Spinal cord (tissue), 10 donors: Measurements from ENCODE around the gene ANP32E. TPM values are rescaled to one million over a fixed set of nuclear protein-coding genes. Genes with fewer than 3 reads are reported as not detected.
"Not testable (repeated sequence)": the region's sequence is repeated elsewhere in the genome, so short reads cannot be mapped to it uniquely, and the experiment has no call there.

Source experiments
- DNase-seq, 6 donors: peaks; one replicate each; pipeline versions ENCODE4 v3.0.0 to v3.0.0-alpha.2; 2013 to 2015; ENCODE audit warnings: low spot score in 6 of 6, low read depth in 4 of 6
- H3K27ac ChIP-seq: one replicate; pipeline ENCODE4 v1.5.1; 2013; ENCODE audit warnings: low read depth, low read length, control low read depth
- H3K27me3 ChIP-seq: one replicate; pipeline ENCODE4 v1.6.1; 2013; ENCODE audit warnings: low read length; ENCODE audit not compliant: control insufficient read depth, insufficient read depth
- H3K36me3 ChIP-seq: one replicate; pipeline ENCODE4 v1.6.1; 2013; ENCODE audit warnings: low read length; ENCODE audit not compliant: control insufficient read depth, insufficient read depth
- H3K4me1 ChIP-seq: one replicate; pipeline ENCODE4 v1.6.1; 2013; ENCODE audit warnings: low read length; ENCODE audit not compliant: control insufficient read depth, insufficient read depth
- H3K4me3 ChIP-seq: one replicate; pipeline ENCODE4 v1.5.1; 2013; ENCODE audit warnings: low read depth, low read length, control low read depth
- H3K9me3 ChIP-seq: one replicate; pipeline ENCODE4 v1.6.1; 2013; ENCODE audit warnings: low read length; ENCODE audit not compliant: control insufficient read depth, insufficient read depth
- WGBS: methylation state at CpG from one replicate; pipeline ENCODE4 v1.1.5; 2013; ENCODE audit warnings: missing lambda C conversion rate; ENCODE audit not compliant: insufficient coverage; 5-methylcytosine and 5-hydroxymethylcytosine counted together
- polyA plus RNA-seq, 2 donors: library from polyadenylated mRNA; unstranded; fragments of 120-200 nt; gene quantifications; one replicate each; pipeline ENCODE4 v1.2.1, GENCODE V29; 2013; ENCODE audit not compliant: insufficient read length in 2 of 2
- total RNA-seq, 2 donors: library from RNA; depleted of rRNA in 1 of 2; stranded (reverse); fragments of 120-200 nt in 1 of 2; fragments of >200 nt in 1 of 2; gene quantifications; one replicate each; pipeline versions ENCODE4 v1.2.3 to v1.2.4, GENCODE V29; 2013 to 2014
- donor health status: healthy.

ANP32E gene
- total and polyA plus RNA-seq, 4 donors = 29.4 to 67.8 (median 45.2) TPM

GRCh38 chr1:150234566-150235293, 1.2 kb downstream of the ANP32E start:
- H3K4me1 ChIP-seq = peaks cover 11% of the 10 kb centered on the region
- no peaks in the 10 kb centered on the region for H3K9me3 ChIP-seq
- WGBS = under 1% methylated on average over 76 of the region's 78 CpGs
- H3K4me3 ChIP-seq = peak overlapping the region; percentile 95
- H3K27me3 ChIP-seq = no peaks in the 10 kb centered on the region
- DNase-seq = peak in 2 of 6 donors; percentile 73 to 82
- H3K27ac ChIP-seq = peak overlapping the region; percentile 97
- H3K36me3 ChIP-seq = peaks cover 5% of the 10 kb centered on the region

- Histone ChIP-seq H3K36me3 (peaks cover 8% of the 10 kb centered on the region), H3K27me3 (no peaks in the 10 kb centered on the region), H3K9me3 (no peaks in the 10 kb centered on the region), H3K4me3 (peak overlapping the region; percentile 95), H3K27ac (peak overlapping the region; percentile 97), H3K4me1 (peaks cover 11% of the 10 kb centered on the region)
- no peak for DNase-seq
- WGBS = 0% methylated on average over 9 of the region's 9 CpGs
Measured at GRCh38 chr1:150234309-150234565, 1.7 kb downstream of the ANP32E start.

GRCh38 chr1:150233359-150234308, 2.3 kb downstream of the ANP32E start:
- H3K27ac ChIP-seq = peak overlapping the region; percentile 97
- WGBS = 20% methylated on average over 1 of the region's 15 CpGs
- H3K27me3 ChIP-seq = no peaks in the 10 kb centered on the region
- H3K4me3 ChIP-seq = peak overlapping the region; percentile 95
- no peaks in the 10 kb centered on the region for H3K9me3 ChIP-seq
- peaks cover 10% of the 10 kb centered on the region for H3K36me3 ChIP-seq
- DNase-seq = peak in 1 of 6 donors; percentile 9
- peaks cover 11% of the 10 kb centered on the region for H3K4me1 ChIP-seq

GRCh38 chr1:150232921-150233320, 3.0 kb downstream of the ANP32E start:
- H3K27ac ChIP-seq, H3K27me3 ChIP-seq, H3K9me3 ChIP-seq, H3K36me3 ChIP-seq, DNase-seq, H3K4me3 ChIP-seq: not testable (repeated sequence)
- H3K4me1 ChIP-seq = peaks cover 11% of the 10 kb centered on the region
- WGBS = 97% methylated on average over 8 of the region's 10 CpGs

GRCh38 chr1:150228246-150228645, 7.7 kb downstream of the ANP32E start:
- H3K4me3 ChIP-seq, DNase-seq, H3K27me3 ChIP-seq, H3K27ac ChIP-seq, H3K9me3 ChIP-seq, H3K4me1 ChIP-seq: not testable (repeated sequence)
- peaks cover 28% of the 10 kb centered on the region for H3K36me3 ChIP-seq
- WGBS = no CpG with 5 or more reads among the region's 10 CpGs

DNA sequence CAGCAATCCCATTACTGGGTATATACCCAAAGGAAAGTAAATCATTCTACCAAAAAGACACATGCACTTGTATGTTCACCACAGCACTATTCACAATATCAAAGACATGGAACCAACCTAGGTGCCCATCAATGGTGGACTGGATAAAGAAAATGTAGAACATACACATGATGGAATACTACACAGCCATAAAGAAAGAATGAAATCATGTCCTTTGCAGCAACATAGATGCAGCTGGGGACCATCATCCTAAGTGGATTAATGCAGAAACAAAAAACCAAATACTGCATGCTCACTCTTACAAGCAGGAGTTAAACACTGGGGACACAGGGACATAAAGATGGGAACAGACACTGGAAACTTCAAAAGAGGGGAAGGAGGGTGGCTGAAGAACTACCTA, 8.7 kb downstream of the ANP32E start:
- no peak for DNase-seq
- no peaks in the 10 kb centered on the region for H3K4me1 ChIP-seq
- H3K27me3 ChIP-seq = no peaks in the 10 kb centered on the region
- H3K9me3 ChIP-seq = no peaks in the 10 kb centered on the region
- H3K27ac ChIP-seq = no peak overlapping the region
- H3K4me3 ChIP-seq = no peak overlapping the region
- H3K36me3 ChIP-seq = peaks cover 28% of the 10 kb centered on the region

DNA sequence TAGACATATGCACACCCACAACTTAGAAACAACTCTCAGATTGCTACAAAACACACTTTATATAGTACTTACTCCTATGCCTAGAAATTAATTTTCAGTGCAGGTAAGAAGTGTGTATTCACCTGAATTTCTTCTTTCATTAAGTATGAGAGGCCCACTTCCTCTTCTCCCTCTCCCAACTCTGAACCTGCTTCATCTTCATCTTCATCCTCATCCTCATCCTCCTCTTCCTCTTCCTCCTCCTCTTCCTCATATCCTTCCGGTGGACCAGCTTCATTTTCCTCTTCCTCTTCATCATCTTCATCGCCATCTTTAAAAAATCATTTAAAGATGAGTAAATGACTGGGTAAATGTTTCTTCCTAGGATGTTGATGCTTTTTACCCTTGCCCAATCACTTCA, 9.4 kb downstream of the ANP32E start:
- Histone ChIP-seq H3K36me3 (peaks cover 31% of the 10 kb centered on the region), H3K27me3 (no peaks in the 10 kb centered on the region), H3K9me3 (no peaks in the 10 kb centered on the region), H3K4me1 (no peaks in the 10 kb centered on the region), H3K4me3 (no peak overlapping the region), H3K27ac (no peak overlapping the region)
- no CpG with 5 or more reads among the region's 2 CpGs for WGBS
- DNase-seq = no peak

GRCh38 chr1:150225546-150225945, 10.4 kb downstream of the ANP32E start:
- Histone ChIP-seq H3K9me3 (no peaks in the 10 kb centered on the region), H3K27ac (no peak overlapping the region), H3K4me3 (no peak overlapping the region), H3K36me3 (peaks cover 28% of the 10 kb centered on the region), H3K4me1 (no peaks in the 10 kb centered on the region), H3K27me3 (no peaks in the 10 kb centered on the region)
- WGBS = no CpG with 5 or more reads among the region's 1 CpG
- DNase-seq = no peak

DNA sequence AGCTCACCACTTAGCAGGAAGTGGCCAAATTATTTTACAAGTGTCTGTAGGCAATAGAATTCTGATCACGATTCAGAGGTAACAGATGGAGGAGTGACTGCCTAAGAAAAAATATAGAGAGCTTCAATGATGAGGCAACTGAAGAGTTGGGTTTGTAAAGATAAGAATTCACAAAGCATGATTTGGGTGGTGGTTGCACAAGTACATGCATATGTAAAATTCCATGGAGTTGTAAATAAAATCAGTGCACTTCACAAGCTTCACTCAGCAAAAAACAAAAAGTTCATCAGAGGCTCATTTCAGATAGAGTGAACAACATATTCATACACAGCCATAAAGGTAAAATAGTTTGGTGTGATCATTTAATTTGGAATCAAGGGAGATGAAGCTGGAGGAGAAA, 10.9 kb downstream of the ANP32E start:
- H3K27me3 ChIP-seq = no peaks in the 10 kb centered on the region
- no peak overlapping the region for H3K4me3 ChIP-seq
- WGBS = 100% methylated on average over 1 of the region's 1 CpG
- no peaks in the 10 kb centered on the region for H3K4me1 ChIP-seq
- peaks cover 28% of the 10 kb centered on the region for H3K36me3 ChIP-seq
- no peaks in the 10 kb centered on the region for H3K9me3 ChIP-seq
- H3K27ac ChIP-seq = no peak overlapping the region
- no peak for DNase-seq

GRCh38 chr1:150221552-150221951, 14.4 kb downstream of the ANP32E start:
- H3K27me3 ChIP-seq = no peaks in the 10 kb centered on the region
- DNase-seq = peak in 2 of 6 donors; percentile 66 to 81
- no CpG with 5 or more reads among the region's 2 CpGs for WGBS
- H3K4me1 ChIP-seq = no peaks in the 10 kb centered on the region
- no peaks in the 10 kb centered on the region for H3K9me3 ChIP-seq
- H3K4me3 ChIP-seq = no peak overlapping the region
- H3K27ac ChIP-seq = no peak overlapping the region
- peaks cover 20% of the 10 kb centered on the region for H3K36me3 ChIP-seq
